Prostate gland (tissue), 2 donors: Measurements from ENCODE around the gene USP47.

ENCODE experiments used
- POLR2A ChIP-seq: fragments of 450-650 bp; IDR thresholded peaks from one replicate; pipeline ENCODE4 v1.6.1; 2016; ENCODE audit warnings: antibody characterized with exemption, mild to moderate bottlenecking
- POLR2AphosphoS5 ChIP-seq: sonication (generic); formaldehyde crosslinking; IDR thresholded peaks from one replicate; pipeline ENCODE4 v1.6.1; 2017; ENCODE audit warnings: antibody characterized with exemption
- TF ChIP-seq, protein P1 (sequence below), 4 experiments: fragments of 200-600 bp in 2 of 4; fragments of 450-650 bp in 2 of 4; sonication (generic) in 2 of 4; IDR thresholded peaks; 1 replicate in 3 of 4; 2 replicates in 1 of 4; pipeline ENCODE4 v1.5.1; 2016 to 2019; ENCODE audit warnings: antibody characterized with exemption in 4 of 4, mild to moderate bottlenecking in 2 of 4, moderate library complexity in 2 of 4

- no peak for TF ChIP-seq POLR2A
- TF ChIP-seq, protein P1, sequence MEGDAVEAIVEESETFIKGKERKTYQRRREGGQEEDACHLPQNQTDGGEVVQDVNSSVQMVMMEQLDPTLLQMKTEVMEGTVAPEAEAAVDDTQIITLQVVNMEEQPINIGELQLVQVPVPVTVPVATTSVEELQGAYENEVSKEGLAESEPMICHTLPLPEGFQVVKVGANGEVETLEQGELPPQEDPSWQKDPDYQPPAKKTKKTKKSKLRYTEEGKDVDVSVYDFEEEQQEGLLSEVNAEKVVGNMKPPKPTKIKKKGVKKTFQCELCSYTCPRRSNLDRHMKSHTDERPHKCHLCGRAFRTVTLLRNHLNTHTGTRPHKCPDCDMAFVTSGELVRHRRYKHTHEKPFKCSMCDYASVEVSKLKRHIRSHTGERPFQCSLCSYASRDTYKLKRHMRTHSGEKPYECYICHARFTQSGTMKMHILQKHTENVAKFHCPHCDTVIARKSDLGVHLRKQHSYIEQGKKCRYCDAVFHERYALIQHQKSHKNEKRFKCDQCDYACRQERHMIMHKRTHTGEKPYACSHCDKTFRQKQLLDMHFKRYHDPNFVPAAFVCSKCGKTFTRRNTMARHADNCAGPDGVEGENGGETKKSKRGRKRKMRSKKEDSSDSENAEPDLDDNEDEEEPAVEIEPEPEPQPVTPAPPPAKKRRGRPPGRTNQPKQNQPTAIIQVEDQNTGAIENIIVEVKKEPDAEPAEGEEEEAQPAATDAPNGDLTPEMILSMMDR (IDR thresholded peaks at IDR 0.05) = no peak
- TF ChIP-seq POLR2AphosphoS5 = no peak
Observed at GRCh38 chr11:11996321-11997048, 154.7 kb downstream of the USP47 start.
